Suprapubic skin (tissue), 4 donors: ENCODE data around the gene KLHL41. TPM values are rescaled to one million over a fixed set of nuclear protein-coding genes. Genes with fewer than 3 reads are reported as not detected.

Experiments
- DNase-seq, 2 donors: peaks; one replicate each; pipeline ENCODE4 v3.0.0-alpha.2; 2019; ENCODE audit warnings: low spot score in 2 of 2
- H3K27ac ChIP-seq: fragments of 200-600 bp; sonication (generic); one replicate; pipeline ENCODE4 v1.5.1; 2019
- H3K27me3 ChIP-seq: fragments of 200-600 bp; sonication (generic); one replicate; pipeline ENCODE4 v1.5.1; 2019
- H3K36me3 ChIP-seq: fragments of 200-600 bp; sonication (generic); one replicate; pipeline ENCODE4 v1.5.1; 2019
- H3K4me1 ChIP-seq: fragments of 200-600 bp; sonication (generic); one replicate; pipeline ENCODE4 v1.5.1; 2019
- H3K4me3 ChIP-seq: fragments of 200-600 bp; sonication (generic); one replicate; pipeline ENCODE4 v1.5.1; 2019; ENCODE audit warnings: mild to moderate bottlenecking
- H3K9me3 ChIP-seq: fragments of 200-600 bp; sonication (generic); one replicate; pipeline ENCODE4 v1.5.1; 2019
- EP300 ChIP-seq: sonication (generic); formaldehyde crosslinking; IDR thresholded peaks from one replicate; pipeline ENCODE4 v1.6.1; 2017; ENCODE audit warnings: antibody characterized with exemption
- POLR2A ChIP-seq, 2 donors: fragments of 450-650 bp; IDR thresholded peaks; one replicate each; pipeline ENCODE4 v1.6.1; 2017; ENCODE audit warnings: antibody characterized with exemption in 2 of 2, mild to moderate bottlenecking in 2 of 2, moderate library complexity in 2 of 2
- POLR2AphosphoS5 ChIP-seq, 3 donors: sonication (generic); formaldehyde crosslinking; IDR thresholded peaks; one replicate each; pipeline ENCODE4 v1.6.1; 2017; ENCODE audit warnings: antibody characterized with exemption in 3 of 3
- WGBS: methylation state at CpG from one replicate; pipeline ENCODE4 v1.1.5; 2018; 5-methylcytosine and 5-hydroxymethylcytosine counted together
- total RNA-seq, 4 donors: library from RNA; depleted of rRNA; stranded (reverse); fragments of >200 nt; gene quantifications; one replicate each; pipeline ENCODE4 v1.1.0, GENCODE V29; 2016
- TF ChIP-seq, protein P1 (sequence below), 2 donors: fragments of 200-600 bp in 1 of 2; fragments of 450-650 bp in 1 of 2; sonication (generic) in 1 of 2; IDR thresholded peaks; one replicate each; pipeline ENCODE4 v1.5.1; 2016 to 2019; ENCODE audit warnings: antibody characterized with exemption in 2 of 2, mild to moderate bottlenecking in 1 of 2, moderate library complexity in 1 of 2

The KLHL41 gene
- 1 to 10 TPM in 1 of 4 donors, under 1 TPM in 3; 0.36 to 1.2 (median 0.58) TPM for total RNA-seq

DNA sequence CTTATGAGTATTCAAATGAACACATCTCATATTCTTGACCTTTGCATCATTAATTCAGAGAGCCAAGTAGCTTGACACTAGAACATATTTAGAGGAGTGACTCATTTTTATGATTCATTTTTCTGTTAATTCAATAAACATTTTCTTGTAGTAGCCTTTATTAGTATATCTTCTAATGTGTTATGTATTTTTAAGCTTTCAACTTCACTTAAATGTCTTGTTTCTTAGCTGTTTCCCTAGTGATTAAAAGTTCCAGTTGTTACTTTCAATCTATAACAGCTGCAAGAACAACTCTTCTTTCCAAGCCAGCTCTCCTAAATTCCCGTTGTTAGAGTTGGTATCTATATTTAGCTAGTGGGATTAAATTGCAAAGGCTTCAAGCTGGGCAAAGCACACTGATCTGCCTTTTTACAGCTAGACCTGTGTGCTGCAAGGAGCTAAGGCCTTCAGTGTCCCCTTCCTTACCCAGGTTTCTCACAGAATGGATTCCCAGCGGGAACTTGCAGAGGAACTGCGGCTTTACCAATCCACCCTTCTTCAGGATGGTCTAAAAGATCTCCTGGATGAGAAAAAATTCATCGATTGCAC lies at the start of gene KLHL41:
KLHL41 (plus strand) TSS at position 405 of the 588 bp plus-strand sequence; CDS start at position 482, 77 bp downstream.
- WGBS = 86% methylated on average over 4 of the region's 4 CpGs
- no peak for DNase-seq
- Histone ChIP-seq H3K9me3 (no peaks in the 10 kb centered on the region), H3K4me3 (no peak within 1 kb of the TSS), H3K27me3 (no peaks in the 10 kb centered on the region), H3K4me1 (no peaks in the 10 kb centered on the region), H3K27ac (no peak within 1 kb of the TSS), H3K36me3 (peaks cover 11% of the 10 kb centered on the region)
- TF ChIP-seq EP300 (no peak), POLR2AphosphoS5 (IDR thresholded peaks at IDR 0.05) (no peak), POLR2A (IDR thresholded peaks at IDR 0.05) (no peak)
- TF ChIP-seq, protein P1, sequence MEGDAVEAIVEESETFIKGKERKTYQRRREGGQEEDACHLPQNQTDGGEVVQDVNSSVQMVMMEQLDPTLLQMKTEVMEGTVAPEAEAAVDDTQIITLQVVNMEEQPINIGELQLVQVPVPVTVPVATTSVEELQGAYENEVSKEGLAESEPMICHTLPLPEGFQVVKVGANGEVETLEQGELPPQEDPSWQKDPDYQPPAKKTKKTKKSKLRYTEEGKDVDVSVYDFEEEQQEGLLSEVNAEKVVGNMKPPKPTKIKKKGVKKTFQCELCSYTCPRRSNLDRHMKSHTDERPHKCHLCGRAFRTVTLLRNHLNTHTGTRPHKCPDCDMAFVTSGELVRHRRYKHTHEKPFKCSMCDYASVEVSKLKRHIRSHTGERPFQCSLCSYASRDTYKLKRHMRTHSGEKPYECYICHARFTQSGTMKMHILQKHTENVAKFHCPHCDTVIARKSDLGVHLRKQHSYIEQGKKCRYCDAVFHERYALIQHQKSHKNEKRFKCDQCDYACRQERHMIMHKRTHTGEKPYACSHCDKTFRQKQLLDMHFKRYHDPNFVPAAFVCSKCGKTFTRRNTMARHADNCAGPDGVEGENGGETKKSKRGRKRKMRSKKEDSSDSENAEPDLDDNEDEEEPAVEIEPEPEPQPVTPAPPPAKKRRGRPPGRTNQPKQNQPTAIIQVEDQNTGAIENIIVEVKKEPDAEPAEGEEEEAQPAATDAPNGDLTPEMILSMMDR (IDR thresholded peaks at IDR 0.05) = no peak

DNA sequence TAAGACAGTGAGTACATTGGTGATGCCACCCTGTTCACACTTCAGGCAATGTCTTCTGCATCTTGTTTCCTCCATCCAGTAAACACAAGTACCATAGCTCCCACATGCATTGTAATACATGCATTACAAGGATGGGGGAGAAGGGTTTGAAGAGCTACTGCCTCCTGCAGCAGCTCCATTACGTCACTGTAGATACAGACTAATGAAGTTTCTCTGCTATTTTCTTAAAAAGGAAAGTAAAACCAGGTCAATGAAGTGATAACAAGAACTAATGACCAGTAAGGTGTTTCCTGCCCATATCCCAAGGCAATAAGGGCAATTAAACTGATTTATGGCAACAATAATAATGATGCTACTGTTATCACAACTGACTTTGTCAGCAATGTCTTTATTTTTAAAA lies 48.4 kb upstream of the KLHL41 start:
- H3K4me3 ChIP-seq = no peak overlapping the region
- H3K36me3 ChIP-seq = no peaks in the 10 kb centered on the region
- no peaks in the 10 kb centered on the region for H3K9me3 ChIP-seq
- TF ChIP-seq POLR2A (IDR thresholded peaks at IDR 0.05) = no peak
- TF ChIP-seq EP300 = no peak
- no peak for TF ChIP-seq POLR2AphosphoS5 (IDR thresholded peaks at IDR 0.05)
- TF ChIP-seq, protein P1 (IDR thresholded peaks at IDR 0.05) = no peak
- 81% methylated on average over 1 of the region's 1 CpG for WGBS
- H3K4me1 ChIP-seq = no peaks in the 10 kb centered on the region
- no peak overlapping the region for H3K27ac ChIP-seq
- no peak for DNase-seq
- H3K27me3 ChIP-seq = no peaks in the 10 kb centered on the region

DNA sequence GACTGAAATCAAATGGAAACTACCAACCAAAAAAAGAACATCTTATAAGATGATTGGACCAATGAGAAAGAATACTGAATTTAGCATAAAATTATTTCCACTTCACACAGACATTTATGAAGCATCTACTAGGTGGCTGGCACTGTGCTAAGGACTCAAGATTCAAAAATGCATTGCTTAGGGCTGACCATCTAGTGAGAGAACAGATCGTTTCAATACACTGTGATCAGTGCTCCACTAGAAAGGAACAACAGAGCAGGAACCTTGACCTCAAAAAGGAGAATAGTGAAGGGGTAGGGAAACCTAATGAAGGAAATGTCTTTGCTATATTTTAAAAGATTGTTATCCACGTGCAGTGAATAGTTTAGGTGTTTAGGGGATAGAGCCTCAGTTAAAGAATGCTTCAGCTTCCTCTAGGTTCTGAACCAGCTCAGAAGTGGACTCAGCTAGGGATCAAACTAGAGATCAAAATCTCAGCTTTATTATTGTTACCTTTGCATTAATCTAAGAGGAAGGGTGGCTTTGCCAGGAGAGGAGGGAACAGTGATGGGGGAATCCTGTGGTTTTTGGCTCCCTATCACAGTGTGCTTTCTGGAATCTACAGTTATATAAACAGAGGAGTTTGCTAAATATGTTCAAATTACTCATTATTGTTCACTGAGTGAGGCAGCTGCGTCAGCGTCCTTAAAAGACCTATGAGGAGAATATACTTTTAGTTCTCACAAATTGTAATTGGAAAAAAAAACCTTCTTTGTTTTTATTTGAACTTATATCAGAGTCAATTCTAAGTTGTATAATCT lies 46.4 kb upstream of the KLHL41 start:
- no peak overlapping the region for H3K27ac ChIP-seq
- H3K27me3 ChIP-seq = no peaks in the 10 kb centered on the region
- H3K4me3 ChIP-seq = no peak overlapping the region
- H3K36me3 ChIP-seq = no peaks in the 10 kb centered on the region
- WGBS = 34% methylated on average over 4 of the region's 4 CpGs
- no peak for TF ChIP-seq POLR2A (IDR thresholded peaks at IDR 0.05)
- no peak for TF ChIP-seq POLR2AphosphoS5 (IDR thresholded peaks at IDR 0.05)
- no peak for TF ChIP-seq EP300
- TF ChIP-seq, protein P1 (IDR thresholded peaks at IDR 0.05) = no peak
- no peak for DNase-seq
- H3K9me3 ChIP-seq = no peaks in the 10 kb centered on the region
- H3K4me1 ChIP-seq = no peaks in the 10 kb centered on the region

DNA sequence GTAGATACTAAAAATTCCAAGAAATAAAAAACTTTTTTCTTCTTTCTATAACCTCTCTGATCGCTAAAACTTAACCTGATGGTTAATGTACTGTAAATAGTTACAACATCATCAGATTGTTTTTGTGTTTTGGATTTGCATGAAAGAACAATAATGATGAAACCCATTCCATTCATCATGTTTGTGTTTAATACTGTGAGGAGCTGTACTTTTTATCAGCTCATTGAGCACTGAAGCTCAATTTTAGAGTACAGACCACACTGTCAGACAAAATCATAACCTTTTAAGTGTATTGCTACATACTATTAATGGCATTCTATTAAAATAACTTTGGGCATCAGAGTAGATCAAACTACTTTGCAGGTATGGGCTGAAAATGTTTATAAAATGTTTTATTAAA lies 45.0 kb upstream of the KLHL41 start:
- TF ChIP-seq, protein P1 (IDR thresholded peaks at IDR 0.05) = no peak
- TF ChIP-seq EP300 (no peak), POLR2AphosphoS5 (IDR thresholded peaks at IDR 0.05) (no peak), POLR2A (IDR thresholded peaks at IDR 0.05) (no peak)
- H3K9me3 ChIP-seq = no peaks in the 10 kb centered on the region

DNA sequence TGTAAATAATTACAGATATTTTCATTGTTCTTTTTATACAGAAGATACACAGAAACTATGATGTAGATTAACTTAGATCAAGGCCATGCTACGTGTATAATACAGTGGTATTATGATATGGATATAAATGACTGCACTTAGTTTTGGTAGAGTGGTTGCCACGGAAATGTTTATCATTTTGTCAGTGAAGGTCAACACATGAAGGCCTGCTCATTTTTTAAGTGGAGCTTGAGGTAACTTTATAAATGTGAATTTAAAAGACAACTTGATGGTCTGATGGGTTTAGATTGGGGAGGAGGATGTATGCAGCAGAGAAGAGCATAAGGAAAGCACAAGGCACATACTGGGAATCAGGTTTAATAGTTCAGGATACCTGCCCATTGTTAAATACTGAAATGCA lies 44.6 kb upstream of the KLHL41 start:
- no peak for DNase-seq
- 86% methylated on average over 2 of the region's 2 CpGs for WGBS
- H3K9me3 ChIP-seq = no peaks in the 10 kb centered on the region

More for the DNA sequence above, 45.0 kb upstream of the KLHL41 start:
- Histone ChIP-seq H3K27me3 (no peaks in the 10 kb centered on the region), H3K4me1 (no peaks in the 10 kb centered on the region), H3K36me3 (no peaks in the 10 kb centered on the region), H3K4me3 (no peak overlapping the region), H3K27ac (no peak overlapping the region)
- no peak for DNase-seq
- WGBS = 92% methylated on average over 1 of the region's 1 CpG

More for the DNA sequence above, 44.6 kb upstream of the KLHL41 start:
- Histone ChIP-seq H3K4me1 (no peaks in the 10 kb centered on the region), H3K4me3 (no peak overlapping the region), H3K27me3 (no peaks in the 10 kb centered on the region), H3K36me3 (no peaks in the 10 kb centered on the region), H3K27ac (no peak overlapping the region)
- TF ChIP-seq EP300 = no peak
- TF ChIP-seq POLR2AphosphoS5 (IDR thresholded peaks at IDR 0.05) = no peak
- TF ChIP-seq, protein P1 (IDR thresholded peaks at IDR 0.05) = no peak
- TF ChIP-seq POLR2A (IDR thresholded peaks at IDR 0.05) = no peak
